Endometrial microvascular endothelial cells (primary cell): ENCODE measurements around the gene CYTH3. TPM values are rescaled to one million over a fixed set of nuclear protein-coding genes. Genes with fewer than 3 reads are reported as not detected.

Experiments
- in situ Hi-C: cut with HindIII; loops from 2 replicates; pipeline ENCODE4 v1.10.0; 2017; ENCODE audit warnings: low sequenced_read_pairs, low pct_unique_long_range_greater_than_20kb; ENCODE audit errors: inconsistent ontology term
- total RNA-seq: library from RNA; depleted of rRNA; stranded (reverse); fragments of >200 nt; gene quantifications from one replicate; pipeline ENCODE4 v1.2.3, GENCODE V29; 2015; ENCODE audit errors: inconsistent ontology term

The CYTH3 gene
- total RNA-seq, 1 donor from 2014 or later = 8.9 TPM

DNA sequence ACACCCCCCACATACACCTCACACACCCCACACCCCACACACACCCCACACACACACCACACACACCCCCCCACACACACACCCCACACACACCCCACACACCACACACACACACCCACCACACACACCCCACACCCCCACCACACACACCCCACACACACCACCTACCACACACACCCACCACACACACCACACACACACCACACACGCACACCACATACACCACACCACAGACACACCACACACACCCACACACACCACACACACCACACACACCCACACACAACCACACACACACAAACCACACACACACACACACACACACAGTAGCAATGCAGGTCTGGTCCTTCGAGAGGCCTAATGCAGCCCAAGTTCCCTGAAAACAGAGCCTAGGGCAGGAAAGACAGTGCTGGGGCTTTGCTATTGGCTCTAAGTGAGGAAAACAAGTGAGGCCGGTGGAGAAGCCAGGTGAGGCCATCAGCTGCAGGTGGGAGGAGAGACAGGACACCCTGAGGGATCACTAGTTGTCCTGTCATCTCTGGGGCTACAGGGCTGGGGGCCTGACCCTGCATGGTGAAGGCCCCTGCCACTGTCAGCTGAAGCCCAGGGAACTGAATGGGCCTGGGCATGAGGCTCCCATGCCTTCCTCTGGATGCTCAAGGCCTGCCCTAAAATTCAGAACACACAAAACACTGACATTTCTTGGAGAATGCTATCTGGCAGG, 92.6 kb downstream of the CYTH3 start:
- in situ Hi-C loops = loop anchor here (10.0 kb wide), 1 partner anchor 85 kb away; no protein-coding TSS in a partner anchor

- in situ Hi-C loops = no loop called here
These were observed 94.0 kb downstream of the CYTH3 start for GRCh38 chr7:6178298-6179029.

- in situ Hi-C loops = no loop called here
These were observed 96.8 kb downstream of the CYTH3 start for GRCh38 chr7:6175645-6176044.

DNA sequence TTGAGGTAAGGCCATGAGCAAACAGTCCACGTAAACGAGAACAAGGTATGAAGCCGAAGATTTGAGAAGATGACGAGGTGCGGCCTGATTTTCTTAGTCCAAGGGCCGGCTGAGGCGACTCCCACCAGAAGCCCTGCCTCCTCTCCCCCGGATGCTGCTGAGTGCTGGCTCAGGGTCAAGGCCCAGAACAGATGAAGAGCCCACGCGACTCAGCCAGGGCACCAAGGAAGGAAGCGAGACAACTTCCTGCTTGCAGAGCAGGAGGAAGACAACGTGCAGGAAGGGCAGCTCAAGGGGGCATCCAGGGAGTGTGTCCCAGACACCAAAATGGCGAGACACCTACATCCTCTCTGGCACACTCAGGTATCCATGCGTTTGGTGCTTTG, 99.5 kb downstream of the CYTH3 start:
- in situ Hi-C loops = no loop called here

DNA sequence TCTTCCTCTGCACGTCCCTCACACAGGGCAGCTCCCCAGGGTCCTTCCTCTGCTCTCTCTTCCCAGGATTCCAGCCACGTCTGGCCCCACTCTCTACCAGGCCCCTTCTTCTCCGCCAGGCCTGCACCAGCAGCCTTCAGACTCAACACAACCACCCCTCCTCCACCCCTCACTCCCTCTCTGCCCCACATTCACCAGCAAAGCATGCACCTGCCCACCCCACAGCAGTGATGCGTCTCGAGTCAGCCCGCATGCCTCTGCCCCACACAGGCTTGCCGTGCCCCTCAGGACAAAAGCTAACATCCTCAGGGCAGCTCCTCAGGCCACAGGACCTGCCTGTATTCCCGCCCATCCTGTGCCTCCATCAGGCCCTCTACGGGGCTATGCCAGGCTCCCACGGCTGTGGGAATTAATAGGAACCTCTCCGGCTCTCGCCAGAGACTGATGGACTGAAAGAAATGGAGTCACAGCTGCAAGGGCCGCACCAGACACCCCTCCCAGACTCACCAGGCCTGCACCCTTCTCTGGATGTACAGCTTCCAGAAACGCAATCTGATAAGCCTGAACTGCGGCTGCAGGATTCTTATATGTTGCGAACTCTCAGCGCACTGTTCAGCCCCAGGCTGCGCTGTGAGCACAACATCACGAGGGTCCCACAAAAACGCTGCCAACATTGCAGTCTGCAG, 100.1 kb downstream of the CYTH3 start:
- in situ Hi-C loops = no loop called here

- in situ Hi-C loops = no loop called here
These were observed 100.7 kb downstream of the CYTH3 start for GRCh38 chr7:6171532-6172223.

DNA sequence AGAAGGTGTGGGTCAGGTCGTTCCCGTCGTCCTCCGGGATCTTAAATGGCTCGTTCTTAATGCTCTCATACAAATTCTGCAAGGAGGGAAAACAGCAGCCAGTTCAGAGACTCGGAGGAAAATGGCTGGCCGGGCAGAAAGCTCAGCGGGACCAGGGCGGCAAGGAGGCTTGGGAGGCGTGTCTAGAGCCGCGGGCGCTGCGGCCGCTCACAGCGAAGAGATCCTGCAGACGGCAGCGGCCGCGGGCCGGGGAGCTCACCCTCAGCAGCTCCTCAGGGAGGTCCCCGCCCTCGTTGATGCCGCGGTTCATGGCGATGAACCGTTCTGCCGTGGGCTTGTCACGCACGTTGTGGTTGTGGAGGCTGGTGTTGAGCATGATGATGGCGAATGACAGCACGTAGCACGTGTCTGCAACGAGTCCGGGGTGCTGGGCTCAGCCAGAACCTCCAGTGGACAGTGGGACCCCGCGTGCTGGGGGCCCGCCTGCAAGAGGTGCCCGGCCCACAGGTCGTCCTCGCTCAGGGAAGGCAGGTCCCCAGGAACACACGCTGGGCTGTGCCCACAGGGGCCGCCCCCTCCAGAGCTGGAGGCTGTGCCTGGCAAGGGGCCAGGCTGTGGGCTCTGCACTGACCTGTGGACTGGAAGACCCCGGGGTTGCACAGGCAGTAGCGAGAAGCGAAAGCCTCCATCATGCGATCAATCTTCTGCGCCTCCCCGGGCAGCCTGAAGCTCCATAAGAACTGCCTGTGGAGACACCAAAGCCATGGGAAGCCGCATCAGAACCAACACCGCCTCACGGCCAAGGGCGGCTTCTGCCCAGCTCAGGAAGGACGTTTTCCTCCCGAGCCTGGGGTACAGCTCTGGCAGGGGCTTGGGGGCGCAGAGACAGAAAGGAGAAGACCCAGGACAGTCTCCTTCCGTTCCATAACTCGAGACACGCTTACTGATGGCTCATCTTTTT, 101.6 kb downstream of the CYTH3 start:
- in situ Hi-C loops = no loop called here

- in situ Hi-C loops = no loop called here
These were observed 102.5 kb downstream of the CYTH3 start for GRCh38 chr7:6169805-6170520.

- in situ Hi-C loops = no loop called here
These were observed 104.0 kb downstream of the CYTH3 start for GRCh38 chr7:6168477-6168868.

GRCh38 chr7:6167587-6168476, 104.6 kb downstream of the CYTH3 start:
- in situ Hi-C loops = no loop called here

DNA sequence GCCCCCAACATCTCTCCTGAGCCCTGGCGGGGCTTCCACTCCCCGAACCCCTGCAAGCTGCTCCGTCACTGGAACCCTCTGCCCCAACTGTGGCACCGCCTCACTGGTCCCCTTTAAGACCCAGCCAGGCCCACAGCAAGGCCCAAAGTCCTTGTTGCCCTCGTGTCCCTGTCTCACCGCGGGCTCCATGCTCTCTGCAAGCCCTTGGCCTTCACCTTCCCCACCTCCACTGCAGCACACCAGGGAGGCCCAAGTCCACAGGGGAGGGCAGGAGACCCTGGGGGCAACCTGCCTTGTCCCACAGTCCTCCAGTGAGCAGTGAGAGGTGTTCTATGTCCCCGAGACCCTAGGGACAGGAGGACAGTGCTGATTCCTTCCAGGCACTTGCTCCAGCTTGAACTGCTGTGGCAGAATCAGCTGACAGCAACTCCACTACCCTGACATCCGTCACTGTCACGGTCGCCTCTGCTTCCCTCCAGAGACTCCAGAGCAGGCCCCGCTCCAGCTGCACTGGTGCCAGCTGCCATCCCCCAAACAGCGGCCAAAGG, 105.3 kb downstream of the CYTH3 start:
- in situ Hi-C loops = no loop called here

DNA sequence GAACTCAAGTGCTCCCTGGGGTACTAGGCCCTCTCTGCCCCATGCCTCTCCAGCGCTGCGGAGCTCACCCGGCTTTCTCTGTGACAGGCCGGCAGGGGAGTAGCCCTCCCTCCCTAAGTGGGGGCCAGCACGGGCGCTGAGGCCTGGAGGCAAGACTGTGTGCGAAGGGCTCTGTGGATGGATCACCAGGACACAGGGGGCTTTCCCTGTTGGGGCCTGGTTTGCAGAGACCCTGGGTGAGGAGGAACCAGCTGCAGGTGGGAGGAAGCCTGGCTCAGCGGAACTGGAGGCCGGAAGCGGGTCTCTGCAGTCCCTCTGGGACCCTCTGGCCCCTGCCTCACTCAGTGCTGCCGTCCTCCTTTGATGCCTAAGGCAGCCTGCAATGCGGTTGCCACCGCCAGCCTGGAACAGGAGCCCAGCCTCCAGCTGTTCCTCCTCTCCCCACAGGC, 106.0 kb downstream of the CYTH3 start:
- in situ Hi-C loops = no loop called here

GRCh38 chr7:6165521-6166320, 106.7 kb downstream of the CYTH3 start:
- in situ Hi-C loops = no loop called here

- in situ Hi-C loops = no loop called here
These were observed 107.3 kb downstream of the CYTH3 start for GRCh38 chr7:6165075-6165474.

- in situ Hi-C loops = no loop called here
These were observed 107.9 kb downstream of the CYTH3 start for GRCh38 chr7:6164491-6164890.

GRCh38 chr7:6164010-6164409, 108.4 kb downstream of the CYTH3 start:
- in situ Hi-C loops = no loop called here
